NCI-H1417 treated with DMSO at 0.1 percent for 48 hours (cell line): Measurements from ENCODE around the gene SLC66A1.

Experiments
- DNase-seq: peaks from one replicate; lab custom pipeline; 2025; lab: John Stamatoyannopoulos, UW

The SLC66A1 gene

DNA sequence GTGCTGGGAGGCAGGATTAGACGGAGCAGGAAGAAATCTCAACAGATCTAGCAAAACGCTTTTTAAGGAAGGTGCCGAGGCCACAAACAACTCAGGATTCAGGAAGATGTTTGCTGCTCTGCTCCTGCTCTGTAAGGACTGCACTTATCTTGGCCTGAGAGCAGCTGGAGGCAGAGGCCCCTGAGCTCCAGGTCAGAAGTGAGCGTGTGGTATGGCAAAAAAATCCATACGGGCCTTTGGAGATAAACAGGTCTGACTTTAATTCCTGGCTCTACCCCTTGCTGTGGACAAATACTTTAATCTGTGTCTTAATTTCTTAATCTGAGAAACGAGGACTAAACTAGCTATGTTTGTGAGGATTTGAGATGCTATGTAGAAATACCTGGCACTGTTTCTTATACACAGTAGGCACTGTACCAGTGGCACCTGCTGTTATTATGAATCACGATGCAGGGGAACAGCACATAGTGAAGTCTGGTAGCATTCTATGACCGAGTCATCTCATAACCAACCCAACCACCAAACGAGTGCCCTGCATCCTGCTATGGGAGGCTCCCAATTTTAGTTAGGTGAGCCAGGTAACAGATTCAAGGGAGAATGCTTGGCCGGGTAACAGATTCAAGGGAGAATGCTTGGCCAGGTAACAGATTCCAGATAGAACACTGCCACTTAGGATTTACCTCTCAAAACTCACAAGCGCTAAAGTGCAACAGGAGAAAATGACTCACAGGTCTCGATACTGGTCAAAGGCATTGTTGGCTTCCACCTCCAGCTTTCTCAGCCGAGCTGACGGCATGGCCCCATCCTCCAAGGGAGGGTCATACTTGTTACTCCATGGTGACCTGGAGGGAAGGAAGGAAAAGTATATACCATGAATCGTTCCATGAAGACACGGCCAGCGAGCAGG lies 65.9 kb downstream of the SLC66A1 start:
- no peak for DNase-seq
